ENCODE measurements around the gene FYCO1.

DNA sequence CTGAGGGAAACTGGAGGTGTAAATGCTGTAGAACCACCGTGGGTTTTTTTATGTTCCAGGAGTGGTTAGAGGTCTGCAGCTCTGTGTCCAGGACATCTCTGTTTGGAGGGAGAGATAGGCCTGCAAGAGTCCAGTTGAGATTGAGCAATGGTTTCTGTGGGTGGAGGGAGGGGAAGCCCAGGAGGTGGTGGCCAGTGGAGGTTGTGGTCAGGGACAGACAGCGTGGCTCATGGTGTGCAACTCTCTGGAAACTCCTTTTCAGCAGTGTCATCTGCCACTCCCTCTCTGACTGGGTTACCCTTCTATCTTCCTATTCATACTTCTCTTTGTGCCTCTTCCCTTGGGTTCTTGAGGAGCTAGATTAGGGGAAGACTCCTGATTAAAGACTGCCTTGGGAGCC lies 22.1 kb upstream of the FYCO1 start:
- TF ChIP-seq, protein P1, sequence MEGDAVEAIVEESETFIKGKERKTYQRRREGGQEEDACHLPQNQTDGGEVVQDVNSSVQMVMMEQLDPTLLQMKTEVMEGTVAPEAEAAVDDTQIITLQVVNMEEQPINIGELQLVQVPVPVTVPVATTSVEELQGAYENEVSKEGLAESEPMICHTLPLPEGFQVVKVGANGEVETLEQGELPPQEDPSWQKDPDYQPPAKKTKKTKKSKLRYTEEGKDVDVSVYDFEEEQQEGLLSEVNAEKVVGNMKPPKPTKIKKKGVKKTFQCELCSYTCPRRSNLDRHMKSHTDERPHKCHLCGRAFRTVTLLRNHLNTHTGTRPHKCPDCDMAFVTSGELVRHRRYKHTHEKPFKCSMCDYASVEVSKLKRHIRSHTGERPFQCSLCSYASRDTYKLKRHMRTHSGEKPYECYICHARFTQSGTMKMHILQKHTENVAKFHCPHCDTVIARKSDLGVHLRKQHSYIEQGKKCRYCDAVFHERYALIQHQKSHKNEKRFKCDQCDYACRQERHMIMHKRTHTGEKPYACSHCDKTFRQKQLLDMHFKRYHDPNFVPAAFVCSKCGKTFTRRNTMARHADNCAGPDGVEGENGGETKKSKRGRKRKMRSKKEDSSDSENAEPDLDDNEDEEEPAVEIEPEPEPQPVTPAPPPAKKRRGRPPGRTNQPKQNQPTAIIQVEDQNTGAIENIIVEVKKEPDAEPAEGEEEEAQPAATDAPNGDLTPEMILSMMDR (conservative IDR thresholded peaks at IDR 0.05; ENCODE audit: low read length): no peak
- TF ChIP-seq EZH2phosphoT487 (IDR thresholded peaks at IDR 0.05; ENCODE audit: borderline replicate concordance): no peak
